Large intestine (tissue), 3 donors: Measurements from ENCODE around the gene PPIF. TPM values are rescaled to one million over a fixed set of nuclear protein-coding genes. Genes with fewer than 3 reads are reported as not detected.

Experiments
- DNase-seq, 2 donors: peaks; one replicate each; pipeline versions ENCODE4 v3.0.0 to v3.0.0-alpha.2; 2013
- H3K27ac ChIP-seq: one replicate; pipeline ENCODE4 v1.5.1; 2013; ENCODE audit warnings: low read length
- H3K27me3 ChIP-seq: 2 replicates; pipeline ENCODE4 v1.6.1; 2013; ENCODE audit warnings: low read length; ENCODE audit not compliant: control insufficient read depth, insufficient read depth
- H3K36me3 ChIP-seq: 2 replicates; pipeline ENCODE4 v1.6.1; 2013; ENCODE audit warnings: low read length; ENCODE audit not compliant: control insufficient read depth, insufficient read depth
- H3K4me1 ChIP-seq: one replicate; pipeline ENCODE4 v1.6.1; 2013; ENCODE audit warnings: low read length; ENCODE audit not compliant: control insufficient read depth, insufficient read depth
- H3K4me3 ChIP-seq: one replicate; pipeline ENCODE4 v1.5.1; 2013; ENCODE audit warnings: low read length
- H3K9me3 ChIP-seq: one replicate; pipeline ENCODE4 v1.6.1; 2013; ENCODE audit warnings: mild to moderate bottlenecking, low read depth, low read length, moderate library complexity; ENCODE audit not compliant: control insufficient read depth
- WGBS: methylation state at CpG from one replicate; pipeline ENCODE4 v1.1.5; 2013; ENCODE audit warnings: low lambda C conversion rate; ENCODE audit not compliant: insufficient coverage; 5-methylcytosine and 5-hydroxymethylcytosine counted together
- polyA plus RNA-seq: library from polyadenylated mRNA; unstranded; fragments of 120-200 nt; gene quantifications from one replicate; pipeline ENCODE4 v1.2.1, GENCODE V29; 2013

PPIF gene
- polyA plus RNA-seq, 1 donor: 67.5 TPM

- no peaks in the 10 kb centered on the region for H3K36me3 ChIP-seq
- peaks cover 20% of the 10 kb centered on the region for H3K4me1 ChIP-seq
- no peak overlapping the region for H3K27ac ChIP-seq
- no peak overlapping the region for H3K4me3 ChIP-seq
- DNase-seq: peak in 1 of 2 donors; percentile 42
- H3K9me3 ChIP-seq: peaks cover under 1% of the 10 kb centered on the region
- no peaks in the 10 kb centered on the region for H3K27me3 ChIP-seq
- no CpG with 5 or more reads among the region's 6 CpGs for WGBS
Measured at GRCh38 chr10:79375321-79376077, 28.2 kb downstream of the PPIF start.

GRCh38 chr10:79376078-79376628 lies 28.9 kb downstream of the PPIF start:
- no peak overlapping the region for H3K27ac ChIP-seq
- H3K9me3 ChIP-seq: no peaks in the 10 kb centered on the region
- no peak for DNase-seq
- no peaks in the 10 kb centered on the region for H3K27me3 ChIP-seq
- 100% methylated on average over 1 of the region's 11 CpGs for WGBS
- H3K4me1 ChIP-seq: peaks cover 27% of the 10 kb centered on the region
- no peaks in the 10 kb centered on the region for H3K36me3 ChIP-seq
- H3K4me3 ChIP-seq: no peak overlapping the region

GRCh38 chr10:79376751-79377556 lies 29.7 kb downstream of the PPIF start:
- 100% methylated on average over 1 of the region's 12 CpGs for WGBS
- H3K4me1 ChIP-seq: peaks cover 34% of the 10 kb centered on the region

GRCh38 chr10:79377557-79378382 lies 30.5 kb downstream of the PPIF start:
- WGBS: 95% methylated on average over 24 of the region's 36 CpGs
- Histone ChIP-seq H3K27me3 (no peaks in the 10 kb centered on the region), H3K9me3 (no peaks in the 10 kb centered on the region), H3K4me3 (no peak overlapping the region), H3K36me3 (no peaks in the 10 kb centered on the region), H3K27ac (no peak overlapping the region), H3K4me1 (peaks cover 28% of the 10 kb centered on the region)
- DNase-seq: no peak

More at GRCh38 chr10:79376751-79377556, 29.7 kb downstream of the PPIF start:
- no peak for DNase-seq
- Histone ChIP-seq H3K36me3 (no peaks in the 10 kb centered on the region), H3K27me3 (no peaks in the 10 kb centered on the region), H3K4me3 (no peak overlapping the region), H3K9me3 (no peaks in the 10 kb centered on the region), H3K27ac (no peak overlapping the region)

- DNase-seq: no peak
- WGBS: 91% methylated on average over 6 of the region's 7 CpGs
- no peak overlapping the region for H3K4me3 ChIP-seq
- H3K27me3 ChIP-seq: no peaks in the 10 kb centered on the region
- H3K36me3 ChIP-seq: no peaks in the 10 kb centered on the region
- H3K27ac ChIP-seq: no peak overlapping the region
- H3K9me3 ChIP-seq: no peaks in the 10 kb centered on the region
- peaks cover 28% of the 10 kb centered on the region for H3K4me1 ChIP-seq
Measured at GRCh38 chr10:79378383-79378646, 31.0 kb downstream of the PPIF start.

- Histone ChIP-seq H3K27me3 (no peaks in the 10 kb centered on the region), H3K4me3 (no peak overlapping the region), H3K27ac (no peak overlapping the region), H3K4me1 (peaks cover 28% of the 10 kb centered on the region), H3K9me3 (no peaks in the 10 kb centered on the region), H3K36me3 (peaks cover 1% of the 10 kb centered on the region)
- no peak for DNase-seq
- 94% methylated on average over 9 of the region's 22 CpGs for WGBS
Measured at GRCh38 chr10:79378647-79379511, 31.6 kb downstream of the PPIF start.

GRCh38 chr10:79379512-79380124 lies 32.3 kb downstream of the PPIF start:
- DNase-seq: peak in 1 of 2 donors; percentile 62
- H3K4me1 ChIP-seq: peaks cover 28% of the 10 kb centered on the region
- no peak overlapping the region for H3K4me3 ChIP-seq
- H3K9me3 ChIP-seq: no peaks in the 10 kb centered on the region
- WGBS: no CpG with 5 or more reads among the region's 9 CpGs
- peak overlapping the region; percentile 30 for H3K27ac ChIP-seq
- peaks cover 3% of the 10 kb centered on the region for H3K36me3 ChIP-seq
- no peaks in the 10 kb centered on the region for H3K27me3 ChIP-seq

- Histone ChIP-seq H3K27me3 (no peaks in the 10 kb centered on the region), H3K4me3 (no peak overlapping the region), H3K4me1 (peaks cover 28% of the 10 kb centered on the region), H3K36me3 (peaks cover 9% of the 10 kb centered on the region), H3K27ac (peak overlapping the region; percentile 30), H3K9me3 (no peaks in the 10 kb centered on the region)
- WGBS: no CpG with 5 or more reads among the region's 14 CpGs
- DNase-seq: peak; percentile 70 to 89
Measured at GRCh38 chr10:79380125-79380945, 33.1 kb downstream of the PPIF start.
